CD1c-positive myeloid dendritic cell (primary cell): ENCODE results near the gene IMMP2L.

Experiments
- DNase-seq: peaks from one replicate; pipeline ENCODE4 v3.0.0-alpha.2; 2016; ENCODE audit errors: extremely low spot score

Gene IMMP2L

GRCh38 chr7:111393011-111393754 lies 169.1 kb downstream of the IMMP2L start:
- DNase-seq, result no peak

DNA sequence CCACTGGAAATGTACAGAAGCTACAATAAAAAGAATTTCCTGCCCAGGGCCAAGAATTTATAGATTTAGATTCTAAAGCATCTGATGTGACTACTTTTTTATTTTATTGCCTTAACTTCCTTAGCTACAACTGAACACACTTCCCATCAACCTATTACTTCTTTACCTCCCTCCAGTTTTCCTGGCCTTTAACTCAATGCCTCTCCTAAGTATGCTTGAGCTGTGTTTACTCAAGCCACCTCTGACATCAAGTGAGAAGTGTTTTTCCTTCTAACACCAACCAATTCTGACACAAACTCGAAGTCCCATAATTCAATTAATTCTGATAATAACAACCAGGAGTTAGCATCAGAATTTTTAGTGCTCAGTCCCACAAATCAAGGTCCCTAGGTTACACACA lies 170.0 kb downstream of the IMMP2L start:
- no peak for DNase-seq

- DNase-seq, result no peak
Observed at GRCh38 chr7:111390000-111390399, 172.3 kb downstream of the IMMP2L start.

DNA sequence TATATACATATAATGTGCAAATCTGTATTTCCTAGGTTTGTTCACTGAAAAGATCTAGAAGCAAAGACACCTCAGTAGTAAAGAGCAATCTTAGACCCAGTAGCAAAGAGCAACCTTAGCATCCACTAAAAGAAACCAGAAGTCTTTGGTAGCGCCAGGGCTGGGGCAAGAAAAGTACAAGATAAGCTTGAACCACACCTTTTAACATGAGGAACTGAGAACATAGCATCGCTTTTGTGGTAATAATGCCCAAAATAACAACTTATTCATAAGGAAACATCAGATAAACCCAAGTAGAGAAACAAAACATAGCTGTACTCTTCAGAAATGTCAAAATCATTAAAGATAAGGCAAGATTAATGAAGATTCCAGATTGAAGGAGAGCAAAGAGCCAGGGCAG lies 173.4 kb downstream of the IMMP2L start:
- DNase-seq, result no peak

GRCh38 chr7:111388016-111388415 lies 174.3 kb downstream of the IMMP2L start:
- DNase-seq, result no peak

DNA sequence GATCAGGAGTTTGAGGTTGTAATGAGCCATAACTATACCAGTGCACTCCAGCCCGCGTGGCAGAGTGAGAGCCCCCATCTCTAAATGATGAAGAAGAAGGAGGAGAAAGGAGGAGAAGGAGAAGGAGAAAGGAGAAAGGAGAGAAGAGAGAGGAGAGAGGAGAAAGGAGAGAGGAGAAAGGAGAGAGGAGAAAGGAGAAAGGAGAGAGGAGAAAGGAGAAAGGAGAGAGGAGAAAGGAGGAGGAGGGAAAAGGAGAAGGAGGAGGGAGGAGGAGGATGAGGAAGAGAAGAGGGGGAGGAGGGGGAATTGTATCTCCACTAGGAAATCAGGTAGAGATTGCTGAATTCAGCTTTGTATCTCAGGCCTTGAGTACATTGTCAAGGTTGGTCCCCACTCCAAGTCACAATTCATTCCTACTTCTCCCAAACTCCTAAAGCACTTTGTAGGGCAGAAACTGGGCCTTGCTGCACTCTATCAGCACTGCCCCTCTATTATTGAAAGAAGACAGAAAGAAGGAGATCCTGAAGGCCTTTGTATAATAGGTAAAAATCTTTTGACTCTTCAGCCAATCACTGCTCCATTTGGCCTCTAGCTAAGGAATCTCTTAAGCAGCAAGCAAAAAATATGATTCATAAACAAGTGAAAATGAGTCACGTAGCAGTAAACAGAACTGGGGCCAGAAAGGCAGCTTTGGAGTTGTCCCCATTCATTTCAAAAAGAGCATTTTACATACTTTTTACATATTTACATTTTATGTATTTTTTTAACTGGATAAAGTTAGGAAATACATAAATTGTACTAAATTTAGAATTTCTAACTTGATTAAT lies 178.0 kb downstream of the IMMP2L start:
- DNase-seq, result no peak

- DNase-seq, result no peak
Observed at GRCh38 chr7:111383133-111383532, 179.2 kb downstream of the IMMP2L start.

DNA sequence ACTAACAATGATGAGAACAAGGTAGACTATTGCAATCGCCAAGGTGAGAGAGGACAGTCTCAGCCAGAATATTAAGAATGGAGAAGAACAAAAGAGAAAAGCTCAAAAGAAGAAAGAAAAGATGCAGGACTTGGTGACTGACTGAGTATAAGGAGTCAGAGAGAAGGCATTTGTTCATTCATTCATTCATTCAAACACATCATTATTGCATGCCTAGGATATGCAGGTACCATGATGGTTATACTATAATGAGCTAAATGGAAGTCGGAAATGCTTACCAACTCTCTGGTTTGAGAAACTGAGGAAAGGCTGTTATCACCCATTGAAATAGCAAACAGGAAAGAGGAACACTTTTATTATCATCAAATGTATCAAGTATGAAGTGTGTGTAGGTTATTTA lies 180.7 kb downstream of the IMMP2L start:
- no peak for DNase-seq

- no peak for DNase-seq
Observed at GRCh38 chr7:111380945-111381344, 181.3 kb downstream of the IMMP2L start.

GRCh38 chr7:111374027-111374426 lies 188.3 kb downstream of the IMMP2L start:
- no peak for DNase-seq

DNA sequence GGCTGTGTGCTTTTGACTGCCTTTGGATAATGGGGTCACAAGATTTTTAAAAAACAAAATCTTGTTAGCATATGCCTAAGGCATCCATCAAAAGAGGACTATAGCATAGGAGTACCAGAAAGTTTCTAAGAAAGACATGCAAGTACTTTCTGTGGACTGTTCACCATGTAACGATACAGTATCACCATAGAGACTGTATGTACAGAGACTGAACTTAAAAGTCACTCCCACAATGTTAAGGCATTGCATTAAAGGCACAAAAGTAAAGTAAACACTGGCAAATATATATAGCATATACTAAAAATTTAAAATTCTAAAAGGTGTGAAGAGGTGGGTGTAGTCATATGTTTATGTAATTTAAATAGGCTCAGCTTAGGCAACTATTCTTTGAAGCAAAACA lies 190.9 kb downstream of the IMMP2L start:
- no peak for DNase-seq

- no peak for DNase-seq
Observed at GRCh38 chr7:111370002-111370401, 192.3 kb downstream of the IMMP2L start.

DNA sequence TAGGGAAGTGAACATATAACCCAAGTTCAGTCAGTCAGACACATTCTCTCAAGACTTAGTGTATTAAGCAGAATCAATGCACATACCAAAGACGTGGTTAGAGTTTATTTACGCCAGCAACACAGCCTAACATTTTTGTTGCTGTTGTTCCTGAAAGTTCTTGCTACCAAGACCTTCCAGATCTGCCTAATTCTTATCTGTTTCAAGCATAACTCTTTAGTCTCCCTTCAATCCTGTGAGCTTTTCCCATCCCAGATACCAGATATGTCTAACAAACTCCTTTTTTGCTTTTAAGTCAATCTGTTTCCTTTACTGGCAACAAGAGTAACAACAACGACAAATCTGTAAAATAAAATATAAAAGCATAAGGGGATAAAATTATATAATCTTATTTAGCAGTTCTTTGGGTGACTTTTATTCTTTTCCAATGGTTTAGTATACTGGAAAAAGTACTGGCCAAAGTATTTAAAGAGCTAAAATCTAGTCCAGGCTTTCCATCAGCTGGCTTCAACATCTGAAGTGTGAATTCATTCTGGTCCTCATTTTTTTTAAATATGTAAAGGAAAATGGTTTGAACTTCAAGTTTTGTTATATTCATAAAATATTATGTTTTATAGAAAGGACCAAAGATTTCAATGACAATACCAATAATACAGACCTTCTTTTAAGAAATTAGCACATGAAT lies 193.8 kb downstream of the IMMP2L start:
- DNase-seq, result no peak

GRCh38 chr7:111364413-111364812 lies 197.9 kb downstream of the IMMP2L start:
- DNase-seq, result no peak

GRCh38 chr7:111363099-111363498 lies 199.2 kb downstream of the IMMP2L start:
- DNase-seq, result no peak

GRCh38 chr7:111362506-111363054 lies 199.7 kb downstream of the IMMP2L start:
- DNase-seq, result no peak

GRCh38 chr7:111358915-111359314 lies 203.4 kb downstream of the IMMP2L start:
- no peak for DNase-seq

GRCh38 chr7:111357691-111358090 lies 204.6 kb downstream of the IMMP2L start:
- DNase-seq, result no peak

- no peak for DNase-seq
Observed at GRCh38 chr7:111356941-111357340, 205.4 kb downstream of the IMMP2L start.

DNA sequence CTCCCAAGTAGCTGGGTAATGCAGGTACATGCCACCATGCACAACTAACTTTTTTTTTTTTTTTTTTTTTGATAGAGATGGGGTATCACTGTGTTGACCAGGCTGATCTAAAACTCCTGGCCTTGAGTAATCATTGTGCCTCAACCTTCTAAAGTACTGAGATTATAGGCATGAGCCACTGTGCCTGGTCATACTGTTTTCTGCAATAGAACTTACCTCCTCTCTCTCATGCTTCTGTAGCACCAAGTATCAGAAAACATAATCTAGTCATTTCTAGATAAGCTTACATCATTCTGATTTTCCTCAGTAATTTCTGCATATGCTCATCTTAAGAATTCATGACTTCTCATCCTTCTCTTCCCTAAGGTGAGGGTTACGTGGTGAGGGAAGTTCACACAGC lies 210.0 kb downstream of the IMMP2L start:
- DNase-seq, result no peak

GRCh38 chr7:111346219-111346618 lies 216.1 kb downstream of the IMMP2L start:
- no peak for DNase-seq

DNA sequence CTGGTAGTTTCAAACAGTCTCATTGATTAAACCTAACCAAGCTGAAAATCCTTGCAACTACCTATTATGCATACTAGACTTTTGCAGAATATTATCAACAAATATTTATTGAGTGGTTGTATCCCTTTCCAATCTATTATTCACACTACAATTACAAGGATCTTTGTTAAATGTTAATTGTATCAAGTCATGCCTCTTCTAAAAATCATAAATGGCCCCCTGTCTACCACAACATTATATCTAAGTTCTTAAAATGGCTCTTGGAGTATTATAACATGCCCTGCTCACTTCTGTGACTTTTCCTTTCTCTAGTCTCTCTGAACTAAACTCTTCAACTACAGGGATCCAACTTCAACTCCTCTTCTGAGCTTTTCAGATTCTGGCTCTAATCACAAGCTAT lies 219.3 kb downstream of the IMMP2L start:
- DNase-seq, result no peak
